Testis (tissue), 3 donors: ENCODE data around the gene USP20. TPM values are rescaled to one million over a fixed set of nuclear protein-coding genes. Genes with fewer than 3 reads are reported as not detected.

Experiments used
- DNase-seq: peaks from one replicate; pipeline ENCODE4 v3.0.0-alpha.2; 2019
- H3K27ac ChIP-seq, 2 donors: fragments of 200-600 bp; sonication (generic); one replicate each; pipeline ENCODE4 v1.5.1; 2019
- H3K27me3 ChIP-seq: fragments of 200-600 bp; sonication (generic); one replicate; pipeline ENCODE4 v1.5.1; 2019
- H3K36me3 ChIP-seq: fragments of 200-600 bp; sonication (generic); one replicate; pipeline ENCODE4 v1.5.1; 2017; ENCODE audit warnings: low read depth; ENCODE audit errors: missing control alignments
- H3K4me1 ChIP-seq: fragments of 200-600 bp; sonication (generic); one replicate; pipeline ENCODE4 v1.5.1; 2019
- H3K4me3 ChIP-seq, 2 donors: fragments of 200-600 bp; sonication (generic); one replicate each; pipeline ENCODE4 v1.5.1; 2017 to 2019
- H3K9me3 ChIP-seq: fragments of 200-600 bp; sonication (generic); one replicate; pipeline ENCODE4 v1.5.1; 2017
- CTCF ChIP-seq, 3 experiments: fragments of 450-650 bp in 2 of 3; fragments of 200-600 bp in 1 of 3; sonication (generic) in 1 of 3; IDR thresholded peaks; one replicate each; pipeline ENCODE4 v1.5.1; 2016 to 2019; ENCODE audit warnings: antibody characterized with exemption in 3 of 3, mild to moderate bottlenecking in 2 of 3, moderate library complexity in 1 of 3
- POLR2A ChIP-seq: fragments of 450-650 bp; IDR thresholded peaks from one replicate; pipeline ENCODE4 v1.6.1; 2017; ENCODE audit warnings: antibody characterized with exemption, mild to moderate bottlenecking, moderate library complexity
- WGBS, 2 donors: methylation state at CpG; one replicate each; pipeline ENCODE4 v1.1.5; 2018; 5-methylcytosine and 5-hydroxymethylcytosine counted together
- intact Hi-C: fragments of 100-400 bp; cut with DNase I; formaldehyde crosslinking; loops from one replicate; pipeline ENCODE4 v1.15.1; 2023; ENCODE audit warnings: low total_unique reads
- polyA plus RNA-seq: library from polyadenylated mRNA; stranded (reverse); fragments of 350-450 nt; fragmentation: Illumina TruSeq; extraction: RNeasy Lipid Tissue Mini Kit (QIAGEN cat#74804); gene quantifications from one replicate; pipeline ENCODE4 v1.2.3, GENCODE V29; 2014; ENCODE audit warnings: low read depth, low replicate concordance; ENCODE audit not compliant: insufficient read depth
- total RNA-seq, 2 donors: library from RNA; depleted of rRNA; stranded (reverse); fragments of >200 nt; gene quantifications; one replicate each; pipeline ENCODE4 v1.2.3, GENCODE V29; 2016

Gene USP20
- total and polyA plus RNA-seq, 3 donors from 2014 or later = 37.4 to 48.3 (median 46.8) TPM

- Histone ChIP-seq H3K27ac (no peak overlapping the region), H3K27me3 (no peaks in the 10 kb centered on the region), H3K4me1 (no peaks in the 10 kb centered on the region), H3K36me3 (no peaks in the 10 kb centered on the region), H3K4me3 (no peak overlapping the region), H3K9me3 (no peaks in the 10 kb centered on the region)
- TF ChIP-seq CTCF (IDR thresholded peaks at IDR 0.05) = no peak
- no peak for TF ChIP-seq POLR2A
- DNase-seq = no peak
- intact Hi-C loops = no loop called here
- 97 to 98% methylated on average over 3 to 4 of the region's 4 CpGs for WGBS, 2 donors
Measured at GRCh38 chr9:129848712-129849441, 13.6 kb downstream of the USP20 start.

- no peaks in the 10 kb centered on the region for H3K9me3 ChIP-seq
- intact Hi-C loops = no loop called here
- H3K36me3 ChIP-seq = no peaks in the 10 kb centered on the region
- DNase-seq = no peak
- no peak overlapping the region for H3K27ac ChIP-seq
- no peaks in the 10 kb centered on the region for H3K27me3 ChIP-seq
- TF ChIP-seq CTCF (IDR thresholded peaks at IDR 0.05) (no peak), POLR2A (no peak)
- WGBS, 2 donors = 73% methylated on average over 6 of the region's 6 CpGs
- no peaks in the 10 kb centered on the region for H3K4me1 ChIP-seq
- H3K4me3 ChIP-seq = no peak overlapping the region
Measured at GRCh38 chr9:129849901-129850300, 14.6 kb downstream of the USP20 start.

- 85 to 89% methylated on average over 6 of the region's 6 CpGs for WGBS, 2 donors
- intact Hi-C loops = no loop called here
- TF ChIP-seq CTCF (IDR thresholded peaks at IDR 0.05) = no peak
- Histone ChIP-seq H3K27me3 (no peaks in the 10 kb centered on the region), H3K36me3 (no peaks in the 10 kb centered on the region), H3K9me3 (no peaks in the 10 kb centered on the region), H3K4me3 (no peak overlapping the region), H3K4me1 (no peaks in the 10 kb centered on the region), H3K27ac (no peak overlapping the region)
- DNase-seq = no peak
Measured at GRCh38 chr9:129850821-129851550, 15.7 kb downstream of the USP20 start.

GRCh38 chr9:129851821-129852220 is 16.6 kb downstream of the USP20 start:
- 79 to 84% methylated on average over 5 of the region's 5 CpGs for WGBS, 2 donors
- no peak for DNase-seq

More at GRCh38 chr9:129851821-129852220, 16.6 kb downstream of the USP20 start:
- H3K27me3 ChIP-seq = no peaks in the 10 kb centered on the region
- H3K9me3 ChIP-seq = no peaks in the 10 kb centered on the region
- H3K36me3 ChIP-seq = no peaks in the 10 kb centered on the region
- no peak for TF ChIP-seq POLR2A
- TF ChIP-seq CTCF (IDR thresholded peaks at IDR 0.05) = no peak
- no peak overlapping the region for H3K27ac ChIP-seq
- no peaks in the 10 kb centered on the region for H3K4me1 ChIP-seq
- H3K4me3 ChIP-seq = no peak overlapping the region
- intact Hi-C loops = no loop called here
